Smooth muscle cell (in vitro differentiated cells): Measurements from ENCODE around the gene CD226. TPM values are rescaled to one million over a fixed set of nuclear protein-coding genes. Genes with fewer than 3 reads are reported as not detected.
"Not testable (repeated sequence)": the region's sequence is repeated elsewhere in the genome, so short reads cannot be mapped to it uniquely, and the experiment has no call there.

Experiments used
- DNase-seq: peaks from one replicate; lab custom pipeline; 2025; ENCODE audit not compliant: unreplicated experiment; lab: John Stamatoyannopoulos, UW
- H2AFZ ChIP-seq: fragments of 200-600 bp; sonication (generic); 2 replicates; pipeline ENCODE4 v1.6.0; 2016; ENCODE audit warnings: antibody characterized with exemption, low read depth, mild to moderate bottlenecking
- H3F3A ChIP-seq: fragments of 200-600 bp; sonication (generic); 2 replicates; pipeline ENCODE4 v1.6.0; 2017; ENCODE audit warnings: antibody characterized with exemption, low read depth
- H3K27ac ChIP-seq: fragments of 200-600 bp; sonication (generic); 2 replicates; pipeline ENCODE4 v1.5.1; 2016; ENCODE audit warnings: low read depth, mild to moderate bottlenecking
- H3K27me3 ChIP-seq: fragments of 200-600 bp; sonication (generic); 2 replicates; pipeline ENCODE4 v1.6.1; 2016; ENCODE audit warnings: low read depth, mild to moderate bottlenecking
- H3K36me3 ChIP-seq: fragments of 200-600 bp; sonication (generic); 2 replicates; pipeline ENCODE4 v1.5.1; 2016; ENCODE audit warnings: low read depth
- H3K4me1 ChIP-seq: fragments of 200-600 bp; sonication (generic); 2 replicates; pipeline ENCODE4 v1.5.1; 2016; ENCODE audit warnings: low read depth
- H3K4me2 ChIP-seq: fragments of 200-600 bp; sonication (generic); 2 replicates; pipeline ENCODE4 v1.6.0; 2016; ENCODE audit warnings: mild to moderate bottlenecking
- H3K4me3 ChIP-seq: fragments of 200-600 bp; sonication (generic); 2 replicates; pipeline ENCODE4 v1.5.1; 2016; ENCODE audit warnings: mild to moderate bottlenecking
- H3K79me2 ChIP-seq: fragments of 200-600 bp; sonication (generic); 2 replicates; pipeline ENCODE4 v1.6.0; 2016; ENCODE audit warnings: low read depth, mild to moderate bottlenecking
- H3K9ac ChIP-seq: fragments of 200-600 bp; sonication (generic); 2 replicates; pipeline ENCODE4 v1.6.0; 2016; ENCODE audit warnings: low read depth
- H3K9me3 ChIP-seq: fragments of 200-600 bp; sonication (generic); replicated peaks from 2 replicates; pipeline ENCODE4 v1.5.1; 2016; ENCODE audit warnings: low read depth
- H4K20me1 ChIP-seq: fragments of 200-600 bp; sonication (generic); 2 replicates; pipeline ENCODE4 v1.6.0; 2016; ENCODE audit warnings: low read depth
- WGBS: methylation state at CpG from one replicate; pipeline ENCODE4 v1.1.7; 2016; ENCODE audit warnings: low lambda C conversion rate; 5-methylcytosine and 5-hydroxymethylcytosine counted together
- polyA plus RNA-seq: library from polyadenylated mRNA; unstranded; fragments of >200 nt; fragmentation: Nextera tagmentation; extraction: Ambion mirVana; gene quantifications from 2 replicates; pipeline ENCODE4 v1.2.1, GENCODE V29; 2016
- total RNA-seq: library from RNA; depleted of rRNA; stranded (reverse); fragments of >200 nt; gene quantifications from 2 replicates; pipeline ENCODE4 v1.2.3, GENCODE V29; 2014
- TF ChIP-seq, protein P1 (sequence below): fragments of 200-600 bp; sonication (generic); IDR thresholded peaks from 2 replicates; pipeline ENCODE4 v1.5.1; 2017; ENCODE audit warnings: borderline replicate concordance, mild to moderate bottlenecking, antibody characterized with exemption; ENCODE audit not compliant: insufficient read depth, poor library complexity, severe bottlenecking

The CD226 gene
- total and polyA plus RNA-seq, 2 experiments from 2014 or later: 0.02 to 0.36 TPM

- Histone ChIP-seq H3F3A (peaks cover 13% of the 10 kb centered on the region), H4K20me1 (no peaks in the 10 kb centered on the region), H3K4me3 (no peak overlapping the region), H3K4me2 (no peak overlapping the region), H3K9me3 (no peaks in the 10 kb centered on the region), H3K27me3 (no peaks in the 10 kb centered on the region), H3K79me2 (no peaks in the 10 kb centered on the region), H2AFZ (no peak overlapping the region), H3K27ac (no peak overlapping the region), H3K4me1 (peaks cover 16% of the 10 kb centered on the region), H3K36me3 (no peaks in the 10 kb centered on the region), H3K9ac (no peak overlapping the region)
- DNase-seq: no peak
- WGBS: 70% methylated on average over 2 of the region's 3 CpGs
- TF ChIP-seq, protein P1, sequence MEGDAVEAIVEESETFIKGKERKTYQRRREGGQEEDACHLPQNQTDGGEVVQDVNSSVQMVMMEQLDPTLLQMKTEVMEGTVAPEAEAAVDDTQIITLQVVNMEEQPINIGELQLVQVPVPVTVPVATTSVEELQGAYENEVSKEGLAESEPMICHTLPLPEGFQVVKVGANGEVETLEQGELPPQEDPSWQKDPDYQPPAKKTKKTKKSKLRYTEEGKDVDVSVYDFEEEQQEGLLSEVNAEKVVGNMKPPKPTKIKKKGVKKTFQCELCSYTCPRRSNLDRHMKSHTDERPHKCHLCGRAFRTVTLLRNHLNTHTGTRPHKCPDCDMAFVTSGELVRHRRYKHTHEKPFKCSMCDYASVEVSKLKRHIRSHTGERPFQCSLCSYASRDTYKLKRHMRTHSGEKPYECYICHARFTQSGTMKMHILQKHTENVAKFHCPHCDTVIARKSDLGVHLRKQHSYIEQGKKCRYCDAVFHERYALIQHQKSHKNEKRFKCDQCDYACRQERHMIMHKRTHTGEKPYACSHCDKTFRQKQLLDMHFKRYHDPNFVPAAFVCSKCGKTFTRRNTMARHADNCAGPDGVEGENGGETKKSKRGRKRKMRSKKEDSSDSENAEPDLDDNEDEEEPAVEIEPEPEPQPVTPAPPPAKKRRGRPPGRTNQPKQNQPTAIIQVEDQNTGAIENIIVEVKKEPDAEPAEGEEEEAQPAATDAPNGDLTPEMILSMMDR: no peak
Observed at GRCh38 chr18:69838620-69839411, 108.9 kb downstream of the CD226 start.

DNA sequence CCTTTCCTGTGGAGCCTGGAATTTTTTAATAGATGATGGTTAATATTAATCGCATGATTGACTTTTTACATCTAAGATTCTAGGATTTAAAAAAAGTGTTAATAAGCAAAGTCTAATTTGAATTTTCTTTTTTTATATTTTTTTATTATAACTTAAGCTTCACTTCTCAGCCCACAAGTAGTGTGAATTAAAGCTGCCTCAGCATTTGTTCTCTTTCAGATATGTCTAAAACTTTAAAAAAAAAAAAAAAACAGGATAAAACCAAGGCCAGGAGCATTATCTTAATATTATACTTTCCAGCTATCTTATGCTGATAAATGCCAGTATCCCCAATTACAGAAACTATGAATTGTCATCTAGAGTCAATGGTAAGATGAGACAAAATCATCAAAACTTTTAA, 109.7 kb downstream of the CD226 start:
- TF ChIP-seq, protein P1: no peak
- Histone ChIP-seq H3K27ac (no peak overlapping the region), H3K79me2 (no peaks in the 10 kb centered on the region), H4K20me1 (no peaks in the 10 kb centered on the region), H3K4me1 (peaks cover 10% of the 10 kb centered on the region), H3K27me3 (no peaks in the 10 kb centered on the region), H3K36me3 (no peaks in the 10 kb centered on the region), H3K4me3 (no peak overlapping the region), H3F3A (peaks cover 13% of the 10 kb centered on the region), H3K4me2 (no peak overlapping the region), H3K9ac (no peak overlapping the region), H2AFZ (no peak overlapping the region), H3K9me3 (no peaks in the 10 kb centered on the region)
- 100% methylated on average over 1 of the region's 1 CpG for WGBS
- no peak for DNase-seq

GRCh38 chr18:69834980-69835379, 112.7 kb downstream of the CD226 start:
- not testable (repeated sequence) for H3K9me3 ChIP-seq, H3K4me1 ChIP-seq, H3K27me3 ChIP-seq, H3K79me2 ChIP-seq, DNase-seq, H3K4me2 ChIP-seq, H3K4me3 ChIP-seq, H4K20me1 ChIP-seq, H3K36me3 ChIP-seq, H3K9ac ChIP-seq, H3K27ac ChIP-seq, H3F3A ChIP-seq, H2AFZ ChIP-seq
- WGBS: 96% methylated on average over 11 of the region's 12 CpGs

GRCh38 chr18:69830189-69830588, 117.5 kb downstream of the CD226 start:
- no peaks in the 10 kb centered on the region for H3K4me1 ChIP-seq
- H3K4me2 ChIP-seq: no peak overlapping the region
- H4K20me1 ChIP-seq: no peaks in the 10 kb centered on the region
- no peak for DNase-seq
- no peak overlapping the region for H3K27ac ChIP-seq
- no peaks in the 10 kb centered on the region for H3K9me3 ChIP-seq
- TF ChIP-seq, protein P1: no peak
- H3K9ac ChIP-seq: no peak overlapping the region
- H3K79me2 ChIP-seq: no peaks in the 10 kb centered on the region
- no peaks in the 10 kb centered on the region for H3K36me3 ChIP-seq
- no peaks in the 10 kb centered on the region for H3K27me3 ChIP-seq
- 96% methylated on average over 1 of the region's 1 CpG for WGBS
- no peak overlapping the region for H2AFZ ChIP-seq
- no peaks in the 10 kb centered on the region for H3F3A ChIP-seq
- no peak overlapping the region for H3K4me3 ChIP-seq
